ENCODE results near the gene POU3F3. TPM values are rescaled to one million over a fixed set of nuclear protein-coding genes. Genes with fewer than 3 reads are reported as not detected.

POU3F3 gene
- total RNA-seq, 1 donor from 2014 or later: 266 TPM

DNA sequence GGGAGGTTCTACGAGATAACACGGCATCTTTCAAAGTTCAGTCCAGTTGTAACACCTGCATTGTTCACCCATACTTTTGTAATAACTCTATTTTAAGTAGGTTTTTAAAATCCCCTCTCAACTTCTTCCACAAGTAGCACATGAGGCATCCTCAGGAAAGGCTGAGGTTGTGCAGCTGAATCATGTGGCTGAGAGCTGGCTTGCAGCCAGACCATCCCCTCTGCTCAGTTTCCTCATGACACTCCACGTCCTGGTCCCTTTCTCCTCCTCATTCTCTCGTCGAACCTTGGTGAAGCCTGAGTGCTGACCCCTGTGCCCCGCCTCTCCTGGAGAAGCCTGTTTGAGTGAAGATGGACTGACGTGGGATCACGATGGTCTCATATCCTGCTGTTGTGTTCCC, 42.5 kb downstream of the POU3F3 start:
- FAIRE-seq: no peak
- no peak for DNase-seq (ENCODE audit: low spot score in 2 of 2)

DNA sequence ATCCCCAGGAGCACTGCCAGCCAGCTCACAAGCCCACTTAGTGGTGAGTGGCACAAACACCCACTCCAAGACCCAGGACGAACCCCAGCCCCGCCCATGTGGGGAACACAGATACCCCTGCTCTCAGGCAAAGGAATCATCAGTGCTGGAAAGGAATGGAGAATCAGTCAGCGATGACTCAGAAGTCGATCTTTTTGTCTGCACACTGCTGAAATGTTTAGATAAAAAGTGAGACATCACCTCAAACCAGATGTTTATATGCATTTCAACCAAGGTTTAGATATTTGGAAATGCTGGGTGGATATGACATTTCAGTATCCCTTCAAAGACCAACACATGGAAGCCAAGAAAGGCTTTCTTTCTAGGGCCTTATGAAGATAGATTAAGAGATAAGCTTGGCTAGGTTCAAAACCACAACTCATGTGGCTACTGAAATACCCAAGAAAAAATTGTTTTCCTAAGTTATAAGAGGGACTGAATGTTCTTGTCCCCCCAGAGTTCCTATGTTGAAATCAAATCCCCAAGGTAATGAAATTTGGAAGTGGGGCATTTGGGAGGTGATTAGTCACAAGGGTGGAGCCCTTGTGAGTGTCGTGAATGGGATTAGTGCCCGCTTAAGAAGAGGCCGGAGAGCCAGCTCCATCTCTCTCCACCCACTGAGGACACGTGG, 43.7 kb downstream of the POU3F3 start:
- DNase-seq (ENCODE audit: low spot score in 2 of 2): no peak
- FAIRE-seq: no peak

- DNase-seq (ENCODE audit: low spot score in 2 of 2) (no peak), FAIRE-seq (no peak)
Observed at GRCh38 chr2:104900608-104901007, 46.7 kb downstream of the POU3F3 start.

DNA sequence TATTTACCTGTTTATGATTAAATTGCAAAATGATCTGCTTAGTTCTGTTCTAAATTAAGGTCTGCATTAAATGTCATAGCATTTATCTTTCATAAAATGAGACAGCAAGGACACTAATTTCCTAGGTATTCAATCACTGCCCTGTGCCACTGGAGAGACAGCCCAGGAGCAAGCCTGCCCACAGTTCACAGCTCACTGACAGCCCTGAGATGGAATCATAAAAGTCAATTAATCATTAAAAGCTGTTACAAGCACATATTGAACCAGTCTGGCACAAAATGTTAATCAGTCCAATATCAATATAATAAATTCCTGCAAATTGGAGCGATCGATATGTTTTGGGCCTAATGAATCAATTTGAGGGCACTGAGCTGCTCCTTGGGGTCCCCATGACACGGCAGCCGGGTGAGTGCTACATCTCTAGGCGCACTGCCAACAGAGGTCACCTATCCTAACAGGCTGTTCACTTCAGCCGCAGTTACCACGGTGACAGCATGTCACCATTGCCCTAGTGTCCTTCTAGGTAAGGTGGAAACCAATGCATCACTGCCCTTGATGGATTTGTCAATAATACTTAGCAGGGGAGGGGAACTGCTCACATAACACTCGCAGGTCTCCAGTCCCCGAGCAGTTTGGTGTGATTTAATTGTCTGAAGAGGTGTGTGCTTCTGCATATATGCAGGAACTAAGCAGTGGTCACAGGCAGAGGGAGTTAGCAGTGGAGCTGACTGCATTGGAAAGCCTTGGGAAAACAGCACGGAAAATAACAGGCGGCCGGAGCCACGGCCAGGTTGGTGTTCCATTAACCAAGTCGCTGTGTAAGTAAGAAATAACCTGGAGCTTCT, 47.3 kb downstream of the POU3F3 start:
- DNase-seq (ENCODE audit: low spot score in 2 of 2): no peak
- no peak for FAIRE-seq

- FAIRE-seq (no peak), DNase-seq (ENCODE audit: low spot score in 2 of 2) (no peak)
Observed at GRCh38 chr2:104902317-104902716, 48.4 kb downstream of the POU3F3 start.

Small RNA genes lying within 50 kb of the gene (small RNA-seq; reads per million reads assigned to genes)
- not detected for gene AC018730.1

Other genes with a start within 250 kb of the POU3F3 start
- 10.2 TPM for gene MRPS9, start 184.0 kb downstream of the POU3F3 start, total RNA-seq